Measurements from ENCODE around the gene TMEM181.

DNA sequence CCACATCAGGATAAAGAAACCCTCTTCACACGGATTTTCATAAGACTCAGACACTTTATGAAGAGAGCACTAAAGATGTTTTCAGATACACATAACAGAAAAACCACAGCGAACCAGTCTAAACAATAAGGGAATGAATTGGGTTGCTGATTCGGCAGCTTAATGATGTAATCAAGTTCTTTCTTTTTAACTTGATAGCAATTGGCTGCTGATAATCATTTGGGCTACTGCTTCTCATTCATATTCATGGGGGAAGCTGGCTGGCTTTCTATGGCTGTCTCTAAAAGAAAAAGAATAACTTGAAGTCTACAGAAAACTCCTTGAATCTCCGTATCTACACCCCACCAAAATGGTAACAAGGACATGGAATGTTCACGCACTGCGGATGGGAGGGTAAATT lies 20.0 kb upstream of the TMEM181 start:
- TF ChIP-seq, protein P1, sequence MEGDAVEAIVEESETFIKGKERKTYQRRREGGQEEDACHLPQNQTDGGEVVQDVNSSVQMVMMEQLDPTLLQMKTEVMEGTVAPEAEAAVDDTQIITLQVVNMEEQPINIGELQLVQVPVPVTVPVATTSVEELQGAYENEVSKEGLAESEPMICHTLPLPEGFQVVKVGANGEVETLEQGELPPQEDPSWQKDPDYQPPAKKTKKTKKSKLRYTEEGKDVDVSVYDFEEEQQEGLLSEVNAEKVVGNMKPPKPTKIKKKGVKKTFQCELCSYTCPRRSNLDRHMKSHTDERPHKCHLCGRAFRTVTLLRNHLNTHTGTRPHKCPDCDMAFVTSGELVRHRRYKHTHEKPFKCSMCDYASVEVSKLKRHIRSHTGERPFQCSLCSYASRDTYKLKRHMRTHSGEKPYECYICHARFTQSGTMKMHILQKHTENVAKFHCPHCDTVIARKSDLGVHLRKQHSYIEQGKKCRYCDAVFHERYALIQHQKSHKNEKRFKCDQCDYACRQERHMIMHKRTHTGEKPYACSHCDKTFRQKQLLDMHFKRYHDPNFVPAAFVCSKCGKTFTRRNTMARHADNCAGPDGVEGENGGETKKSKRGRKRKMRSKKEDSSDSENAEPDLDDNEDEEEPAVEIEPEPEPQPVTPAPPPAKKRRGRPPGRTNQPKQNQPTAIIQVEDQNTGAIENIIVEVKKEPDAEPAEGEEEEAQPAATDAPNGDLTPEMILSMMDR (IDR thresholded peaks at IDR 0.05) = no peak
- no peak for TF ChIP-seq POLR2A (IDR thresholded peaks at IDR 0.05)
